ENCODE data around the gene KDELR1.

The KDELR1 gene

GRCh38 chr19:48403606-48404005, 12.3 kb upstream of the KDELR1 start:
- Mint-ChIP-seq H3K27ac (no peak overlapping the region), H3K27me3 (peaks cover 18% of the 10 kb centered on the region), H3K4me1 (peaks cover 25% of the 10 kb centered on the region), H3K9me3 (peaks cover 0 to 4% of the 10 kb centered on the region in 2 donors), H3K4me3 (no peak overlapping the region)
- ATAC-seq (peak; percentile 84), DNase-seq (peak in 1 of 2 donors; percentile 59)

GRCh38 chr19:48401287-48401686, 9.9 kb upstream of the KDELR1 start:
- H3K9me3 Mint-ChIP-seq: peaks cover 0 to 4% of the 10 kb centered on the region in 2 donors
- H3K4me1 Mint-ChIP-seq: peaks cover 39% of the 10 kb centered on the region
- DNase-seq (no peak), ATAC-seq (no peak)
- H3K4me3 Mint-ChIP-seq: no peak overlapping the region
- peaks cover 26% of the 10 kb centered on the region for H3K27me3 Mint-ChIP-seq
- no peak overlapping the region for H3K27ac Mint-ChIP-seq

DNA sequence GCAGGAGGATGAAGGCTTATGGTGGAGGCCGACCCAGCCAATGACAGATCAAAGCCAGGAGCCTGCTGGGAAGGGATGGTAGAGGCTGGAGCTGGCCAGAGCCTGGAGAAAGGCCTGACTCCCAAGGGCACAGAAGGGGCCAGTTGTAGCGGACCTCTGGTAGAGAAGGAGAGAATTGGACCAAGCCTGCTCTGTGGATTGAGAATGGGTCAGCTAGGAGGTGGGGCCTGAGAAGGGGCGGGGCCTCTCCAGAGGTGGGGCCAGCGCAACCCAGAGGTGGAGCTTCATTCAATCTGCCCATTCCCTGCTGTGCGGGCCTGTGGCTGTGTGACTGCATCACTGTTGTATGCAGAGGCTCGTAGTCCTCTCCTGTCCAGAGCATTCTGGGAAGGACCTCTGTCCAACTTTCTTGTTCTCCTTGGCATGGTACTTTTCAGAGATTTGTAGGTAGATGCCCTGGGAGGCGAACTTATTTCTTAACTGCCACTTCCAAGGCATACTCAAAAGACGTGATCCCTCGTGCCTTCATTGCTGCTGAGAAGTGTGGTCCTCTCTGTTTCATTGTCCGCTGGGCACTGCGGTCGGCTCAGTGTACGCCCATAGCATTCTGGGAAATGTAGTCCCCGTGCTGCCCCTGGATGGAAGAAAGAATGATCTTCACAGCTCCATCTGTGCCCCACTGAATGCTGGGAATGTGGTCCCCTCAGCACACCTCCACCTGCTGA, 8.8 kb upstream of the KDELR1 start:
- ATAC-seq (no peak), DNase-seq (no peak)
- Mint-ChIP-seq H3K4me1 (peaks cover 46% of the 10 kb centered on the region), H3K4me3 (peak overlapping the region in 1 of 2 donors; percentile 21), H3K27ac (no peak overlapping the region), H3K9me3 (peaks cover 0 to 4% of the 10 kb centered on the region in 2 donors), H3K27me3 (peaks cover 30% of the 10 kb centered on the region)

DNA sequence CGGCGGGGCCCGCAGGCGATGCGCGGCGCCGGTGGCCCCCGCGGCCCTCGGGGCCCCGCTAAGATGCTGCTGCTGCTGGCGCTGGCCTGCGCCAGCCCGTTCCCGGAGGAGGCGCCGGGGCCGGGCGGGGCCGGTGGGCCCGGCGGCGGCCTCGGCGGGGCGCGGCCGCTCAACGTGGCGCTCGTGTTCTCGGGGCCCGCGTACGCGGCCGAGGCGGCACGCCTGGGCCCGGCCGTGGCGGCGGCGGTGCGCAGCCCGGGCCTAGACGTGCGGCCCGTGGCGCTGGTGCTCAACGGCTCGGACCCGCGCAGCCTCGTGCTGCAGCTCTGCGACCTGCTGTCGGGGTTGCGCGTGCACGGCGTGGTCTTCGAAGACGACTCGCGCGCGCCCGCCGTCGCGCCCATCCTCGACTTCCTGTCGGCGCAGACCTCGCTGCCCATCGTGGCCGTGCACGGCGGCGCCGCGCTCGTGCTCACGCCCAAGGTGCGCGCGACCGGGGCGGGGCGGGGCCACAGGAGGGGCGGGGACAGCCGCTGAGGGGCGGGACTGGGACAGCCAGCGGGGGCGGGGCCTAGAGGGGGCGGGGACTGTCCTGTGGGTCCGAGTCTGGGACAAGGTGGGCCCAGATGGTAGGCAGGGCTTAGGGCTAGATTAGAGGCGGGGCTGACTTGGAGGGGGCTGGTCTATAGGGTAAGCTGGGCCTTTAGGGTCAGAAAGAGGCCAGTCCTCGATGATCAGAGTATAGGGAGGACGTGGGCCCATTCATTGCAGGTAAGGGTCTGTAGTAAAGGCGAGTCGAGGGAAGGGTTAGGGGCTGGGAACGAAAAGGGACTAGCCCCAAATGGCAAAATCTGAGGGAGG, 7.3 kb upstream of the KDELR1 start:
- Mint-ChIP-seq H3K27me3 (peaks cover 46% of the 10 kb centered on the region), H3K4me1 (peaks cover 60% of the 10 kb centered on the region), H3K4me3 (peak overlapping the region; percentile 87 to 91), H3K9me3 (peaks cover 0 to 4% of the 10 kb centered on the region in 2 donors), H3K27ac (peak overlapping the region in 1 of 2 donors; percentile 30)
- DNase-seq (peak; percentile 91 to 92), ATAC-seq (peak; percentile 81)

- peaks cover 61% of the 10 kb centered on the region for H3K4me1 Mint-ChIP-seq
- peak overlapping the region; percentile 87 to 91 for H3K4me3 Mint-ChIP-seq
- peaks cover 0 to 4% of the 10 kb centered on the region in 2 donors for H3K9me3 Mint-ChIP-seq
- H3K27me3 Mint-ChIP-seq: peaks cover 52% of the 10 kb centered on the region
- ATAC-seq: no peak
- DNase-seq: no peak
- H3K27ac Mint-ChIP-seq: peak overlapping the region; percentile 90 to 96
These were observed 6.7 kb upstream of the KDELR1 start for GRCh38 chr19:48398102-48398374.

DNA sequence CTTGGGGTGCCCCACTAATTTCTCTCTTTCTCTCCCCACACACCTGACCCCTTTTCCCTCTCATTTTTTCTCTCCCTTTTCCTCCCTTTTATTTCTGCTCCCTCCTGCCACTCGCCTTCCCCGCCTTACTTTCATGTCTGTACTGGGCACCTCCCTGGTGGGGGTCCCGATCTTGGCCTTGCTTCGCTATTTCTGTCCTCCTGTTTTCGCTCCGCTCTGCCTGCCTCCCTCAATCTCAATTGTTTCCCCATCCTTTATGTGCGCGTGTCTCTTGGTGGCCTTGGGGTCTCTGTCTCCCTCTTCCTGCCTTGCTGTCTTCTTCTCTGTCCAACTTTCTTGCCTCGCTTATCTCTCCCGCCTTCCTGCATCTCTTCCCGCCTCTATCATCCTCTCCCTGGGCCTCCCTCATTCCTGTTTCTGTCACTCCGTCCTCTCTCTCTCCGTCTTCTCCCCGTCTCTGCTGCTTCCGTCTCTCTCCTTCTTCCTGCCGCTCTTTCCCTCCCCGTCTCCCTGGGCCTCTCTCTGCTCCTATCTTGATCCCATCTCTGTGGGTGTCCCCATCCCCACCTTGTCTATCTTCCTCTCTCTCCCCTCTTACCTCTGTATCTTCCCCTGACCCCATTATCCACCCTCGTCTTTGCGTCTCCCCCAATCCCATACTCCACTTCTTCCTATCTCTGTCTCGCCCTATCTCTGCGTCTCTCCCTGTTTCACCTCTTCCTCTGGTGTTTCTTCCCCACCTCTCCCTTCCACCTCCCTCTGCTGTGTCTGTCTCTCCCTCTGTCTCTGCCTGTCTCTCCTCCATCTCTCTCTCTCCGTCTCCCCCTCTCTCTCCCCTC, 6.1 kb upstream of the KDELR1 start:
- peaks cover 57% of the 10 kb centered on the region for H3K27me3 Mint-ChIP-seq

GRCh38 chr19:48396824-48397176, 5.4 kb upstream of the KDELR1 start:
- ATAC-seq (no peak), DNase-seq (no peak)
- Mint-ChIP-seq H3K27me3 (peaks cover 60% of the 10 kb centered on the region), H3K27ac (no peak overlapping the region), H3K9me3 (peaks cover 0 to 4% of the 10 kb centered on the region in 2 donors), H3K4me3 (no peak overlapping the region), H3K4me1 (peaks cover 72% of the 10 kb centered on the region)

More for the DNA sequence above, 6.1 kb upstream of the KDELR1 start:
- no peak for ATAC-seq
- peak overlapping the region; percentile 87 to 91 for H3K4me3 Mint-ChIP-seq
- peak overlapping the region; percentile 90 to 96 for H3K27ac Mint-ChIP-seq
- no peak for DNase-seq
- peaks cover 67% of the 10 kb centered on the region for H3K4me1 Mint-ChIP-seq
- H3K9me3 Mint-ChIP-seq: peaks cover 0 to 4% of the 10 kb centered on the region in 2 donors

GRCh38 chr19:48396016-48396823, 4.9 kb upstream of the KDELR1 start:
- no peak overlapping the region for H3K27ac Mint-ChIP-seq
- H3K27me3 Mint-ChIP-seq: peaks cover 60% of the 10 kb centered on the region
- H3K4me3 Mint-ChIP-seq: no peak overlapping the region
- peaks cover 77% of the 10 kb centered on the region for H3K4me1 Mint-ChIP-seq
- no peak for DNase-seq
- no peak for ATAC-seq
- H3K9me3 Mint-ChIP-seq: peaks cover 0 to 4% of the 10 kb centered on the region in 2 donors

DNA sequence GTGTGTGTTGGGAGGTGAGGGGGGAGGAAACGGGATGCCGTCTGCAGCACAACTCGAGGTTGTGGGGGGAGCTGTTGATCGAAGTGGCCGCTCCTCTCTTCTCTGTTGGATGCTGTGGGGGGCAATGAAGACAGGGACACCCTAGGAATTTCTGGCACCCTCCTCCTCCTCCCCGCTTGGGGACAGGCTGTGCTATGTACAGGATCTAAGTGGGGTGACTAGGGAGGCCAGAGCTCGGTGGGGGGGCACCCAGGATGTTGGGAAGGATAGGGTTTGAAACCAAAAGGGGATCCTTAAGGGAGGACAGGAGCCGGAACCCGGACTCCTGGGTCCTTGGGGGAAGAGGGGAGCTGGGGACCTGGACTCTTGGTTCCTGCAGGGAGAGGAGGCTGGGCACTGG, 4.1 kb upstream of the KDELR1 start:
- Mint-ChIP-seq H3K9me3 (peaks cover 0 to 4% of the 10 kb centered on the region in 2 donors), H3K27ac (no peak overlapping the region), H3K4me3 (peak overlapping the region in 1 of 2 donors; percentile 6), H3K27me3 (peaks cover 60% of the 10 kb centered on the region), H3K4me1 (peaks cover 78% of the 10 kb centered on the region)
- ATAC-seq (no peak), DNase-seq (no peak)

GRCh38 chr19:48395170-48395455, 3.8 kb upstream of the KDELR1 start:
- peaks cover 0 to 4% of the 10 kb centered on the region in 2 donors for H3K9me3 Mint-ChIP-seq
- H3K27me3 Mint-ChIP-seq: peaks cover 60% of the 10 kb centered on the region
- ATAC-seq (no peak), DNase-seq (no peak)
- no peak overlapping the region for H3K27ac Mint-ChIP-seq
- peaks cover 82% of the 10 kb centered on the region for H3K4me1 Mint-ChIP-seq
- H3K4me3 Mint-ChIP-seq: peak overlapping the region in 1 of 2 donors; percentile 68

DNA sequence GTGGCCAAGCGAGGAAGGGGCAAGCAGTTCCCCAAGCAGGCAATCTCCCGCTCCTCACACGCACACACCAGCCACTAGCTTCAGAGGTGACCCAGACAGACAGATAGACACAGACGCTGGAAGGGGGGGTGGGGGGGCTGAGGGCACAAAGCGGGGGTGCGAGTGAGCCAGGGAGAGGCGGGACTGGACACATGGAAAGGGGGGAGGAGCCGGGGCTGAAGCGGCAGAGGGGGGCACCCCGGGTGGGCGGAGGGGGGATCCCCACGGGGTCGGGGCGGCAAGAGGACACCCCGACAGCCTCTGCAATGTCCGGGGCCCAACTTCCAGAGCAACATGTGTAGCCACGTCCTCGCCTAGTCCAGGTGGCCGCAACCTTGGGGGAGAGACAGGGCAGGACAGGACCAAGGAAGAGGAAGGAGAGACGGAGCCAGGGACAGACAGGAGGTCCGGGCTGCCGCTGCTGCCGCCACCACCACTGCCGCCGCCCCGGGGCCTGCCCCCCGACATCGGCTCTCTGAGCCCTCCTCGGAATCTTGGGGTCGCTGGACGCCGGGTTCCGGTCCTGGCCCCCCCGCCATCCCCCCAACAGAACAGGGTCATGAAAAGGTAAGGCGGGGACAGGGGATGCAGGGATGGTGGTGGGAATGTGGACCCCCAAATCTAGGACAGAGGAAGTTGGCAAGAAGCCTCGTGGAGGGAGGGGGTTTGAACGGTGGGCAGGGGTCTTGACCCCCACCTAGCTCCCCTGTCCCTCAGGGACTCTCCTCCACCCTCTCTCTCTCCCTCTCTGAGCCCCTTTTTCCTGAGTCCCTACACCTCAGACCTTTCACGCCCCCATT, 3.2 kb upstream of the KDELR1 start:
- DNase-seq: no peak
- H3K27me3 Mint-ChIP-seq: peaks cover 60% of the 10 kb centered on the region
- H3K4me3 Mint-ChIP-seq: peak overlapping the region; percentile 58 to 68
- ATAC-seq: no peak
- H3K9me3 Mint-ChIP-seq: peaks cover 0 to 3% of the 10 kb centered on the region in 2 donors
- peaks cover 78% of the 10 kb centered on the region for H3K4me1 Mint-ChIP-seq
- no peak overlapping the region for H3K27ac Mint-ChIP-seq

GRCh38 chr19:48393559-48394330, 2.4 kb upstream of the KDELR1 start, which contains the start of gene GRIN2D:
Gene GRIN2D, plus strand, starts transcription at chr19:48393668. Its CDS starts 4,725 bp downstream, at chr19:48398393.
- Mint-ChIP-seq H3K4me3 (peak within 1 kb of the TSS; percentile 58 to 68), H3K4me1 (peaks cover 73% of the 10 kb centered on the region), H3K27ac (peak within 1 kb of the TSS; percentile 29 to 64), H3K27me3 (peaks cover 60% of the 10 kb centered on the region), H3K9me3 (no peaks in the 10 kb centered on the region)
- no peak for DNase-seq
- ATAC-seq: peak; percentile 1

GRCh38 chr19:48392860-48393558, 1.7 kb upstream of the KDELR1 start:
- DNase-seq: no peak
- Mint-ChIP-seq H3K27ac (peak overlapping the region; percentile 29 to 64), H3K9me3 (no peaks in the 10 kb centered on the region), H3K4me1 (peaks cover 77% of the 10 kb centered on the region), H3K27me3 (peaks cover 58% of the 10 kb centered on the region), H3K4me3 (peak overlapping the region; percentile 11 to 53)
- no peak for ATAC-seq
